ENCODE results near the gene TMEM235. TPM values are rescaled to one million over a fixed set of nuclear protein-coding genes. Genes with fewer than 3 reads are reported as not detected.

TMEM235 gene
- polyA plus RNA-seq, 1 of the 3 experiments (the other 2 are of a cell fraction) = not detected

- TF ChIP-seq SIN3A (IDR thresholded peaks at IDR 0.05; ENCODE audit: borderline replicate concordance, low read depth, low read length) (no peak), RCOR1 (IDR thresholded peaks at IDR 0.05; ENCODE audit: low read length) (no peak), IRF3 (IDR thresholded peaks at IDR 0.05; ENCODE audit: low read depth, low read length) (no peak), NRF1 (IDR thresholded peaks at IDR 0.05; ENCODE audit: low read depth, low read length) (no peak), FOSL2 (IDR thresholded peaks at IDR 0.05; ENCODE audit: borderline replicate concordance, low read depth) (no peak), FOXJ3 (CRISPR knock-in tag; IDR thresholded peaks at IDR 0.05) (no peak)
These were observed 26.2 kb upstream of the TMEM235 start (continued) for GRCh38 chr17:78205124-78205775.

- Histone ChIP-seq H3F3A (replicated peaks; ENCODE audit: insufficient read depth) (no peaks in the 10 kb centered on the region), H3K4me3 (ENCODE audit: low read depth in 2 of 2, low read length in 1 of 2) (no peak overlapping the region), H3K27ac (ENCODE audit: low read depth in 2 of 2, low read length in 1 of 2) (no peak overlapping the region), H3K79me2 (ENCODE audit: insufficient read depth) (no peaks in the 10 kb centered on the region), H3K27me3 (ENCODE audit: insufficient read depth) (no peaks in the 10 kb centered on the region), H3K4me1 (ENCODE audit: control insufficient read depth in 1 of 2, insufficient read depth in 2 of 2, low read depth in 1 of 2, low read length in 1 of 2) (no peaks in the 10 kb centered on the region; a peak in 1 of 4 replicates), H4K20me1 (ENCODE audit: insufficient read depth) (no peaks in the 10 kb centered on the region), H3K4me2 (no peak overlapping the region), H3K36me3 (replicated peaks in 1 of 2; ENCODE audit: control insufficient read depth in 1 of 2, insufficient read depth in 2 of 2, low read length in 1 of 2) (peaks cover 0 to 3% of the 10 kb centered on the region in 2 experiments), H3K9ac (no peak overlapping the region), H3K9me3 (no peaks in the 10 kb centered on the region), H3K9me2 (no peaks in the 10 kb centered on the region), H2AFZ (ENCODE audit: low read depth) (no peak overlapping the region)
- ChIA-PET CTCF (interaction anchor here (1.1 to 3.8 kb wide), 3 partner anchors 20 to 44 kb away, joined by 3 to 12 read pairs (median 6); partner anchors contain the start of gene TK1), POLR2A (no interaction called here)
- TF ChIP-seq RCOR1 (IDR thresholded peaks at IDR 0.05; ENCODE audit: low read length) (no peak), CTCF (IDR thresholded peaks at IDR 0.05) (peak; percentile 16; the same call in 1 of the 2 replicates)
- no peak for DNase-seq
- 91% methylated on average over 7 of the region's 7 CpGs for WGBS (ENCODE audit: low lambda C conversion rate)
These were observed 25.1 kb upstream of the TMEM235 start for GRCh38 chr17:78206298-78206697.

GRCh38 chr17:78208486-78208885, 22.9 kb upstream of the TMEM235 start:
- H3K27me3 ChIP-seq (ENCODE audit: insufficient read depth) = no peaks in the 10 kb centered on the region

More at GRCh38 chr17:78208486-78208885, 22.9 kb upstream of the TMEM235 start:
- TF ChIP-seq FOSL2 (IDR thresholded peaks at IDR 0.05; ENCODE audit: borderline replicate concordance, low read depth) (no peak), SIN3A (IDR thresholded peaks at IDR 0.05; ENCODE audit: borderline replicate concordance, low read depth, low read length) (no peak), RAD21 (IDR thresholded peaks at IDR 0.05; ENCODE audit: low read length) (no peak), PBX3 (IDR thresholded peaks at IDR 0.05) (no peak), MEF2A (IDR thresholded peaks at IDR 0.05; ENCODE audit: borderline replicate concordance, low read depth) (no peak), FOXJ3 (CRISPR knock-in tag; IDR thresholded peaks at IDR 0.05) (no peak), TEAD4 (IDR thresholded peaks at IDR 0.05; ENCODE audit: borderline replicate concordance, insufficient read depth) (no peak)
- no peak for DNase-seq
- Histone ChIP-seq H3K4me2 (no peak overlapping the region), H3K9ac (no peak overlapping the region), H3K27ac (ENCODE audit: low read depth in 2 of 2, low read length in 1 of 2) (no peak overlapping the region), H3K4me3 (ENCODE audit: low read depth in 2 of 2, low read length in 1 of 2) (no peak overlapping the region), H3K79me2 (ENCODE audit: insufficient read depth) (no peaks in the 10 kb centered on the region), H3K9me3 (no peaks in the 10 kb centered on the region), H2AFZ (ENCODE audit: low read depth) (no peak overlapping the region), H4K20me1 (ENCODE audit: insufficient read depth) (no peaks in the 10 kb centered on the region), H3K9me2 (no peaks in the 10 kb centered on the region), H3K4me1 (ENCODE audit: control insufficient read depth in 1 of 2, insufficient read depth in 2 of 2, low read depth in 1 of 2, low read length in 1 of 2) (peaks cover 0 to 2% of the 10 kb centered on the region in 2 experiments; a peak in 1 of 4 replicates), H3F3A (replicated peaks; ENCODE audit: insufficient read depth) (no peaks in the 10 kb centered on the region), H3K36me3 (replicated peaks in 1 of 2; ENCODE audit: control insufficient read depth in 1 of 2, insufficient read depth in 2 of 2, low read length in 1 of 2) (no peaks in the 10 kb centered on the region)
- CTCF ChIA-PET = interaction anchor here (1.1 to 4.4 kb wide), 2 partner anchors 42 to 96 kb away, joined by 3 to 18 read pairs; no protein-coding TSS in a partner anchor
- WGBS (ENCODE audit: low lambda C conversion rate) = 87% methylated on average over 3 of the region's 3 CpGs
- POLR2A ChIA-PET = no interaction called here

Measured in SK-N-SH (cell line).